OCI-LY1 (cell line): ENCODE data around the gene SPOCD1.

ENCODE experiments used
- H2AFZ ChIP-seq: fragments of 200-600 bp; sonication (generic), shearing (Covaris generic); 2 replicates; pipeline ENCODE4 v1.6.0; 2014; ENCODE audit warnings: antibody characterized with exemption, mild to moderate bottlenecking, low read length
- H3F3A ChIP-seq: fragments of 200-600 bp; sonication (generic), shearing (Covaris generic); 2 replicates; pipeline ENCODE4 v1.6.0; 2014; ENCODE audit warnings: mild to moderate bottlenecking, antibody characterized with exemption, low read length, moderate library complexity; ENCODE audit not compliant: insufficient read depth
- H3K27ac ChIP-seq: fragments of 200-600 bp; sonication (generic); 2 replicates; pipeline ENCODE4 v1.5.1; 2014; ENCODE audit warnings: low read length, mixed run types, mild to moderate bottlenecking, low read depth; ENCODE audit not compliant: poor library complexity, severe bottlenecking
- H3K27me3 ChIP-seq: fragments of 200-600 bp; sonication (generic); 2 replicates; pipeline ENCODE4 v1.6.0; 2014; ENCODE audit warnings: antibody characterized with exemption, mild to moderate bottlenecking, low read length, moderate library complexity; ENCODE audit not compliant: insufficient read depth
- H3K36me3 ChIP-seq: fragments of 200-600 bp; sonication (generic); 2 replicates; pipeline ENCODE4 v1.6.1; 2014; ENCODE audit warnings: mild to moderate bottlenecking, antibody characterized with exemption, low read length, moderate library complexity, mixed read lengths; ENCODE audit not compliant: insufficient read depth
- H3K4me1 ChIP-seq: fragments of 200-600 bp; sonication (generic); 2 replicates; pipeline ENCODE4 v1.5.1; 2014; ENCODE audit warnings: mild to moderate bottlenecking, low read length, moderate library complexity; ENCODE audit not compliant: insufficient read depth, severe bottlenecking
- H3K4me2 ChIP-seq: fragments of 200-600 bp; sonication (generic), shearing (Covaris generic); 2 replicates; pipeline ENCODE4 v1.6.1; 2014; ENCODE audit warnings: low read length
- H3K4me3 ChIP-seq: fragments of 200-600 bp; sonication (generic); 2 replicates; pipeline ENCODE4 v1.5.1; 2014; ENCODE audit warnings: low read length, low read depth, mild to moderate bottlenecking, mixed read lengths; ENCODE audit not compliant: poor library complexity, severe bottlenecking
- H3K79me2 ChIP-seq: fragments of 200-600 bp; shearing (Covaris generic); 2 replicates; pipeline ENCODE4 v1.6.1; 2016; ENCODE audit warnings: mixed run types, low read length, mixed read lengths; ENCODE audit not compliant: insufficient read depth
- H3K9ac ChIP-seq: fragments of 200-600 bp; sonication (generic), shearing (Covaris generic); 2 replicates; pipeline ENCODE4 v1.6.1; 2014; ENCODE audit warnings: mild to moderate bottlenecking, low read length, mixed read lengths
- H3K9me2 ChIP-seq: fragments of 200-600 bp; sonication (generic), shearing (Covaris generic); 2 replicates; pipeline ENCODE4 v1.6.1; 2014; ENCODE audit warnings: low read depth, mild to moderate bottlenecking, low read length, mixed read lengths
- H3K9me3 ChIP-seq: fragments of 200-600 bp; shearing (Covaris generic); 2 replicates; pipeline ENCODE4 v1.6.1; 2014; ENCODE audit warnings: low read length, mixed read lengths
- H4K20me1 ChIP-seq: fragments of 200-600 bp; sonication (generic), shearing (Covaris generic); 2 replicates; pipeline ENCODE4 v1.6.0; 2016; ENCODE audit warnings: mild to moderate bottlenecking, low read length; ENCODE audit not compliant: insufficient read depth
- CTCF ChIP-seq: fragments of 200-600 bp; sonication (generic), shearing (Covaris generic); IDR thresholded peaks from 2 replicates; pipeline ENCODE4 v1.5.1; 2017; ENCODE audit warnings: mild to moderate bottlenecking, antibody characterized with exemption, low read length, moderate library complexity, mixed read lengths
- EZH2 ChIP-seq: fragments of 200-600 bp; sonication (generic), shearing (Covaris generic); IDR thresholded peaks from 2 replicates; pipeline ENCODE4 v1.8.0; 2017; ENCODE audit warnings: borderline replicate concordance, mixed run types, mild to moderate bottlenecking, antibody characterized with exemption, low read length, moderate library complexity, mixed read lengths

SPOCD1 gene

GRCh38 chr1:31758823-31759222, 57.0 kb downstream of the SPOCD1 start:
- H3K27me3 ChIP-seq: no peaks in the 10 kb centered on the region
- H3F3A ChIP-seq: no peaks in the 10 kb centered on the region
- no peak overlapping the region for H3K4me2 ChIP-seq
- no peak overlapping the region for H3K4me3 ChIP-seq
- H3K4me1 ChIP-seq: peaks cover 22% of the 10 kb centered on the region
- H3K9me3 ChIP-seq: no peaks in the 10 kb centered on the region
- H3K36me3 ChIP-seq: no peaks in the 10 kb centered on the region
- H4K20me1 ChIP-seq: no peaks in the 10 kb centered on the region
- no peaks in the 10 kb centered on the region for H3K9me2 ChIP-seq
- H3K79me2 ChIP-seq: no peaks in the 10 kb centered on the region
- no peak overlapping the region for H3K9ac ChIP-seq
- TF ChIP-seq CTCF (no peak), EZH2 (no peak)
- no peak overlapping the region for H3K27ac ChIP-seq
- H2AFZ ChIP-seq: no peak overlapping the region

- no peaks in the 10 kb centered on the region for H4K20me1 ChIP-seq
- no peak overlapping the region for H3K4me2 ChIP-seq
- H2AFZ ChIP-seq: no peak overlapping the region
- H3K9me2 ChIP-seq: no peaks in the 10 kb centered on the region
- peaks cover 16% of the 10 kb centered on the region for H3K4me1 ChIP-seq
- no peak overlapping the region for H3K4me3 ChIP-seq
- H3K9ac ChIP-seq: no peak overlapping the region
- no peaks in the 10 kb centered on the region for H3K27me3 ChIP-seq
- no peaks in the 10 kb centered on the region for H3K36me3 ChIP-seq
- no peaks in the 10 kb centered on the region for H3F3A ChIP-seq
- TF ChIP-seq CTCF (no peak), EZH2 (no peak)
- H3K27ac ChIP-seq: no peak overlapping the region
- H3K79me2 ChIP-seq: no peaks in the 10 kb centered on the region
- no peaks in the 10 kb centered on the region for H3K9me3 ChIP-seq
Observed at GRCh38 chr1:31757989-31758388, 57.8 kb downstream of the SPOCD1 start.

- peaks cover 13% of the 10 kb centered on the region for H3K4me1 ChIP-seq
- no peaks in the 10 kb centered on the region for H3K36me3 ChIP-seq
- no peak overlapping the region for H3K27ac ChIP-seq
- H3K9ac ChIP-seq: no peak overlapping the region
- H4K20me1 ChIP-seq: no peaks in the 10 kb centered on the region
- no peak overlapping the region for H3K4me3 ChIP-seq
- TF ChIP-seq EZH2: no peak
- no peak; the same call in 1 of the 2 replicates for TF ChIP-seq CTCF
- H3K9me3 ChIP-seq: no peaks in the 10 kb centered on the region
- no peaks in the 10 kb centered on the region for H3K79me2 ChIP-seq
- H3K27me3 ChIP-seq: no peaks in the 10 kb centered on the region
- no peaks in the 10 kb centered on the region for H3K9me2 ChIP-seq
- no peak overlapping the region for H3K4me2 ChIP-seq
- no peaks in the 10 kb centered on the region for H3F3A ChIP-seq
- H2AFZ ChIP-seq: no peak overlapping the region
Observed at GRCh38 chr1:31757204-31757679, 58.6 kb downstream of the SPOCD1 start.
